Stimulated activated CD4-positive, alpha-beta T cell treated with anti-CD3 and anti-CD28 coated beads, Interleukin-4, amount 100 ng/mL, for 4 hours (primary cell): ENCODE measurements around the gene INPP5A.
"Not testable (repeated sequence)": the region's sequence is repeated elsewhere in the genome, so short reads cannot be mapped to it uniquely, and the experiment has no call there.

ENCODE experiments used
- DNase-seq, 2 experiments: peaks; one replicate each; pipeline ENCODE4 v3.0.0-alpha.2; 2020

Gene INPP5A

DNA sequence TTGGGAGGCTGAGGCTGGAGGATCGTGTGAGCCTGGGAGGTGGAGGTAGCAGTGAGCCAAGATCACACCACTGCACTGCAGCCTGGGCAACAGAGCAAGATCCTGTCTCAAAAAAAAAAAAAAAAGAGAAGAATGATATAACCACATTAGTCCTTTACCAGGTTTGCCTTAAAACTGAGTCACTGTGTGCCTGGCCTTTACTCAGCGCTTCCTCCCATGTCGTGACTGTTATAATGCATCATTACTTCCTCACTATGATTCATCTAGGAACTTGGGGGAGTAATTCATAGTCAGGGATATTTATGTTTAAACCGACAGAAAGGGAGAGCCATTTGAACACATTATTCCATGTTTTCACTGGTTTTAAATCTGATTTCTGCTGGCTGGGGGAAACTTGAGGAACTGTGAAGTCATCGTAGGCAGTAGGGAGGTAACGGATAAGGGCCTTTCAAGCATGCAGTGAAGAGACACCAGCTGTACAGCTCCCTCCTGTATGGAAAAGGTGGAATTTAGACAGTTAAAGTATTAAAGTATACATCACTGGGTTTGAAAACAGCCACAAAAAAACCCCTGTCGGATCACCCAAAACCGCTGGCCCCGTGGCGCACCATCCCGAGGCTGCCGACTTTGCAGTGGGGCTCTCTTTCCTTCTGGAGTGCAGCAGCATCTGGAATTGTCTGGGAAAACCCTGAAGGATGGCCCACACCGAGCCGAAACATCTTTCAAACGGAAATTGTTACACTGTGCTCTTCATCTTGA lies 128.5 kb downstream of the INPP5A start:
- DNase-seq, result peak in 1 of 2 experiments; percentile 22

DNA sequence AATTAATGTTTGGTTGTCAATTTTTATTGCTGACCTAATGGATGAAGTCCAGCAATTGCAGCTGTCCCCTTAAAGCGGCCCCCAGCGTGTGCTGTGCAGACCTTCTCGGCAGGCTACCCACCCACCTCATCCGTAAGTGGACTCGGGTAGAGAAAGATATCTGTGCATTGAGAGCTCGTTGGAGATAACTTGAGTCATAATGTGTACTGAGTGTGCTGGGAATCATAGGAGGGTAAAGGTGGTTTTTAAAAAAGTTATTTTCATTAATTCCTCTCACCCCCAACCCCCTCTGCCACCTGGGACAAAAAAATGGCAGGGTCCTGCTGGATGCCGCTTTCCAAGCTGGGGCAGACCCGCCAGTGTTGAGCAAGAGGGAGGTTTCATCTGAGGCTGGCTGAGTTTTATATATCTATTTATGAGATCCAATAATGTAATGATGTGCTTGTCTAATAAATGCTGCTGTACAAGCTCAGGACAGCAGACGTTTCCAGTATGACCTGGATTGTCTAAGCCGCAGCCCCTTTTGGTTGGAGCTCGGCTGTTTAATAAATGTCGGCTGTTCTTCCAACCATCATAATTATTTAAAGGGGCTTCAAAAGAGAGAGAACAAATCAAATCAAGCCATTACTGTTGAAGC lies 129.2 kb downstream of the INPP5A start:
- DNase-seq, result no peak

DNA sequence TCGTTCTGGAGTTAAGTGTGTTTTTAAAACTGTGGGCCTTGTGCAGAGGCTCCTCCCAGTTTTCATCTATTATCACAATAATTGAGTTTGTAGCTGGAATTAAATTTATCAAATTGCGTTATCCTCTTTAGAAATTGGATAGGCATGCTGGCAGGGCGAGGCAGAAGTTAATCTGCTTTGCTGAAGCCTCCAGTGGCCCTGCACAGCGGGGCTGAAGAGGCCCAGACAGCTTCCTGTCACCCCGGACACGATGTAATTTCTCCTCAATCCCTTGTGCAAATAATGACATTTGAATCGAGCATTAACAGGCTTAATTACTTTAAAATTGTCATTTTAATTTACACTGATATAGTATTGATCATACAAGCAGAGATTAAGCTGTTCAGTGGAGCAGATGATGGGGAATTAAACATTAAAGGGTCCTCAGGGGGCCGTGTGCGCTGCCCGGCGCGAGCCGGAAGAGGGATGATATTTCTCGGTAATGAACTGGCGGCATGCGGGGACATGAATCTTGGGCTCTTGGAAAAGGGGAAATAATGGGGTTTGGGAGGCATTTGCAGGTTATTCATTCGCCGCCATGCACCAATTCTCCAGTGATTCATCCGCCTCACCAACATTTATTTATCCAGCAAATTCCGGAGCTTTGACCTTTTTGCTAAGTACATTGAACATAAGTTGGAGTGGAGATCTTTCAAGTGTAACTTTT lies 129.9 kb downstream of the INPP5A start:
- no peak for DNase-seq

DNA sequence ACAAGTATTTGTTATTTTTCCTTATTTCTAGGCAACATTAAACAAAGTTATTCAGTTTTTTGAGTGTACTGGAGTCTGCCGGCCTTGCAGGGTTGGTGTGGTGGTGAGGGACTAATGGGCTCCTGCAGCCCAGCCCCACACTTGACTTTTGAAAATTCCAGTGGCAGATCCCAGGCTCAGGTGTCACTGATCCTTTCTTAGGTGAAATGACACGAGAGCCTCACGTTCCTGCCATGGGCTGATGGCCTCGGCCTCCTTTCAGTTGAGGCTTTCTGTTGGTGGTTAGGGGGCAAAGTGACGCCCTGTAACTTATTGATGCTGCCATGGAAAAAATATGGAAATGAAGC lies 130.4 kb downstream of the INPP5A start:
- no peak for DNase-seq

DNA sequence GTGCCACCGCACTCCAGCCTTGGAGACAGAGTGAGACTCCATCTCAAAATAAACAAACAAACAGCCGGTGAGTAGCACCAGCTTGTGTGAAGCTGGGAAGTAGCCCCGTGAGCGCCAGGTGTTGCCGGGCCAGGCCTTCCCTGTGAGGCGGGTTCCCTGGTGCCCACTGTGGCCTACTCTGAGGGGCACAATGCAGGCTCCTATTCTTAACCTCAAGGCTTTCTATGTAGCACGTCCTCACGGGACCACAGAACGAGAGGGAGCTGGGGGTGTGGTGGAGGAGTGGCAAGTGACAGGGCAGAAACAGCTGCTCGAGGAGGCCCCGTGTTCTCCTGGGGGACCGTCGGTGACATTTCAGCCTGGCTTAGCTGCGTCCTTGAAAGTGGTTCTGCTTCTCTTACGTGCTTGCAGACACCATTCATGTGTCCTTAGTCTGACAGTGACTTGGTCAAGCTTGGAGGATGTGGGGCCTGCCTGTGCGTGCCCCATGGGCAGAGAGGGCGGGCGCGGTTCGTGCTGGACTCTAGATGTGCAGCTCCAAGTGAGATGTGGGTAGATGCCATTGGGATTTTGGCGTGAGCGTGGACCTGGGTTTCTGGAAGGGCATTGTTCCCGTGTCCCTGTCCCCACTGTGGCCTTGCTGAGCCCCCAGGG lies 131.7 kb downstream of the INPP5A start:
- DNase-seq, result no peak

DNA sequence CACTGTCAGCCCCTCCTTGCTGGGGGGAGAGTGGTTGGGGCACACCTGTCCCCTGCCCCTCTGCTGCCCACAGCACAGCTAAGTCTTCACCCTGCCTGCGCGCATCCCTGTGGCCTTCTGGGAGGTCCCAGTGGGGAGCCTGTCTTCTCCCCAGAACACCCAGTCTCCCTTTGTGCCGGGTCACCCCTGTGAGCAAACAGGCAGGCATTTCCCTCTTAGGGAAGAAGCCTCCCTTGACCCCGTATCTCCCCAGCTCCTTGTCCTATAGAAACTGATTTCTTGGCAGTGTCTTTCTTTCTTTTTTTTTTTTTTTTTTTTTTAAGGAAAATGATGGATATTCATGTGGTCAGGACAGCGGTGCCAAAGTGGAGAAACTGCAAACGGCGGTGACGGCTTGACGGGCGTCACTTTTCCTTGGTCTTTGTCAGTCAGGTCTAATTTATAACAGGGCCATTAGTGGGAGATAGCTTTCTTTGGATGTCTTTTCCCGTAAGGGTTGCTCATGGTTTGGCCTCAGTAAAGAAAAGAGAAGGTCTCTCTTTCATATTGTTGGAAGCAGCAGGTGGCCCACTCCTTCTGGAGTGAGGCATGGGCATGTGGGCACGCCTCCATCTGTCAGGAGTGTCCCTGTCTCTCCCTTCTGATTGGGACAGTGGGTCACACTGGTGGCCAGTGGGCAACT lies 133.1 kb downstream of the INPP5A start:
- no peak for DNase-seq

DNA sequence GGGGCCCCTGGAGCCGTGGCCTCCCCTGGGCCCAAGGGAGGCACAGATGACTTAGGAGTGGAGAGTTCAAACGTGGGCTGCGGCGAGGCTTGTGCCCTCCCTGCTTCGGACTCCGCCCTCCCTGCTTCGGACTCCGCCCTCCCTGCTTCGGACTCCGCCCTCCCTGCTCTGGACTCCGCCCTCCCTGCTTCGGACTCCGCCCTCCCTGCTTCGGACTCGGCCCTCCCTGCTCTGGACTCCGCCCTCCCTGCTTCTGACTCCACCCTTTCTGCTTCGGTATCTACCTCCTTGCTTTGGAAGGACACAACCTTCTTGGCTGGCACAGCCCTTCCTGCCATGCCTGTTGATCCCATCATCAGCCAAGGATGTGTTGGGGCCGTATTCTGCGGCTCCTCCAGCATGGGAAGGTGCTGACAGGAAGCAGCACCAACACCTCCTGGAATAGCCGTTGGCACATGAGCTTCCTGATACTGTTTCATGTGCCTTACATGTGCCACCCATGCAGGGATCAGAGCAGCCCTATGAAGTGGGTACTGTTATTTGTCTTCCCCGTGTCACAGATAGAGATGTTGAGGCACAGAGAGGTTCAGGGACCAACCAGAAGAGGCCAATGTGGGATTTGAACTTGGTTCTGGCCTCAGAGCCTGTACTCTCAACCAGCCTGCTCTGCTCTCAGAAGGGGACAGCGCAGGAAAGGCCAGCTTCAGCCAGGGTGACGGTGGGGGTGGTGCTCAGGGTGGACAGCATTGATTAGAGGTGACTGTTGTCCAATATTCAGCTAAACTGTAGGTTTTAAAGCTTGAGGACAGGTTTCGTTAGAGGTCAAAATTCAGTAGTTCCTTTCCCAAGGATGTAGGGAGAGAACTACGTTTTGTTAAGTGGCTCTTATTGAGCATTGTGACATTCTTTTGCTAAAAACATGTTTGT lies 133.9 kb downstream of the INPP5A start:
- DNase-seq, result no peak

DNA sequence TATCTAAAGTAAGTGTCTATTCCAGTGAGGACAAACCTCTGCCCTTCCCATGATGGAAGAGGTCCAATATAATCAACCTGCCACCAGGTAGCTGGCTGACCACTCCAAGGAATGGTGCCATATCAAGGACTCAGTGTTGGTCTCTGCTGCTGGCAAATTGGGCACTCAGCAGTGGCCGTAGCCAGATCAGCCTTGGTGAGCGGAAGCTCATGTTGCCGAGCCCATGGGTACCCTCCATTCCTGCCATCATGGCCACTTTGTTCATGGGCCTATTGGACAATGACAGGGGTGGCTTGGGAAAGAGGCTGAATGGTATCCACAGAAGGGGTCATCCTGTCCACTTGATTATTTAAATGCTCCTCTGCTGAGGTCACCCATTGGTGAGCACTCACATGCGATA lies 136.2 kb downstream of the INPP5A start:
- DNase-seq, result not testable (repeated sequence)

DNA sequence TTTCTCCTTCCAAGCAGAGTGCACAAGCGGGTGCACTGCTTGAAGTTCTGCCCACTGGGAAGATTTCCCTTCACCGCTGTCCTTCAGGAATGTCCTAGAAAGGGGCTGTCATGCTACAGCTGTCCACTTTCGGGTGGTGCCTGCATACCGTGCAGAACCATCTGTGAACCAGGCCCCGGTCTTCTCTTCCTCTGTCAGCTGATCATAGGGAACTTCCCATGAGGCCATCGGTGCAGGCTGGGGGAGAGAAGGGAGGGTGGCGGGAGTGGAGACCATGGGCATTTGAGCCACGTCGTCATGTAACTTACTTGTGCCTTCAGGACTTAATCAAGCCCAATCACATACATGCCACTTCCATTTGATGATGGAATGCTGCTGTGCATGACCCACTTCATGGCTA lies 136.7 kb downstream of the INPP5A start:
- DNase-seq, result no peak

DNA sequence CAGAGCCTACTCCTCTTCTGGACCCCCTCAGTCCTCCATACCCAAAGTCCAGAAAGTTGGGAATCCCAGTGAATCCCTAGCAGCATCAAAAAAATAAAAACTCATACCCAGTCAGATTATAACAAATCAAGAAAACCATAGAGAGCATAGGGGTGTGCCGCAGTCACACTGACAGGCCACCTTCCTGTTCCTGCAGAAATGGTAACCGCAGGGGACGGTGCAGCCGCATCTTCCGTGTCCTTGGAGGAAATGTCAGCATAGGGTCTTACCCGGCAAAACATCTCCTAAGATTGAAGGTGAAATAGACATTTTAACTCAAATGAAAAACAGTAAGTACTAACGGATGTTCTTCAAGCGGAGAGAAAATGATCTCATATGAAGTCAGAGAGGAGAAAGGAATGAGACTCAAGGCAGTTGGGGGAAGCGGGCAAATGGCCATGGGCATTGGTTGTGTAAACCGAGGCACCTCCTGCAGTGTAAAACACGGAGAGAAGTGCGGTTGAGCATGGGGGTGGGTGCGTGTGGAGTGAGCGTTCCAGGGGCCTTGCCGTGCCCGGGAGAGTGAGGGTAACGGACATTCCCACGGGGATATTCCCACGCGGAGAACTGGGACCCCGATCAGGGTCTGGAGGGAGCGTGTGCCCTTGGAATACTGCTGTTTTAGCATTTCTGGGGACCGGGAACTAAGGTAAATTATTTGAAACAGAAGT lies 137.6 kb downstream of the INPP5A start:
- no peak for DNase-seq

DNA sequence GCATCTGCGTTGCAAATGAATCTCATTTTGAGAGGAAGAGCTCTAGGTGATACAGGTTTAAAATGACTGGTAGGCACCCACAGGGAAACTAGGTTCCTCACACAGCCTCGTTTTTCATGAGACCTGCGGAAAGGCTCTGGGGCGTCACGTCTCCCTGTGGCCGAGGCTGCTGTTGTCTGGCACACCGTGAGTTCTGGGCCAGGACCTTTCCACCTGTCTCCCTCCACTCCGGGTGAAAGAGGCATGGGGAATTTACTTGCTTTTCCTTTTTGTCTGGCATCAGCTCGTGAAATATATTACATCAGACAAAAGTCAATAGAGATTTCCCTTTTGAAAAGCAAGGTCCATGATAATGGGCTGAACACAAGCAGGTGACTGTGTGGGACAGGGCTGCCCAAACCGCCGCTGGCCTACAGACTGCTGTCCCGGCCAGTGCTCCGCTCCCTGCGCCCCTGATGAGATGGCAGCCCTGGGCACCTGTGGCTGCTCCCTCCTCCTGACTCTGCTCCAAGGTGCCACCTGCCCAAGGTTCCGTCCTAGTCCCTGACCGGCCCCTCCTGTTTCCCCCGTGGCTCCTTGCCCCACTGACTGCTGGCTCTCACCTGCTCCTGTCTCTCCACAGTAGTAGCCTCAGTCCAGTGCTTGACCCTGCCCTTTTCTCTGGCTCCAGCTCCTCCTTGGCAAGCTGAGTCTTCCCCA lies 138.8 kb downstream of the INPP5A start:
- no peak for DNase-seq

DNA sequence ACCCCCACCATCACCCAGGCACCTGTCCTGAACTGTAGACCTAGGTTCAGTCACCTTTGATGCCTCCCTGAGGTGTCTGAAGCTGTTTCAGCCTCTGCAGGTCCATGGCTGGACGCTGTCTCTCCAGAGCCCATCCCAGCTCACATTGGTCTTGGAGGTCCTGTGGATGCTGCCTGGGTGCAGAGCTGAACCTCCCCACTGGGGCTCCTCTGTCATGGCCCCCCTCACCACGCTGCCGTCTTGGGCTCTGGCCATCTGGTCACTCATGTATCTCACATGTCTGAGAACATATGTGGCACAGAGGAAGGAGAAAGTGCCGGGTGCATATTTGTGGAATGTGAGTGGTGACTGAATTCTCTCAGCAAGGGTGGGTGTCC lies 139.5 kb downstream of the INPP5A start:
- no peak for DNase-seq

DNA sequence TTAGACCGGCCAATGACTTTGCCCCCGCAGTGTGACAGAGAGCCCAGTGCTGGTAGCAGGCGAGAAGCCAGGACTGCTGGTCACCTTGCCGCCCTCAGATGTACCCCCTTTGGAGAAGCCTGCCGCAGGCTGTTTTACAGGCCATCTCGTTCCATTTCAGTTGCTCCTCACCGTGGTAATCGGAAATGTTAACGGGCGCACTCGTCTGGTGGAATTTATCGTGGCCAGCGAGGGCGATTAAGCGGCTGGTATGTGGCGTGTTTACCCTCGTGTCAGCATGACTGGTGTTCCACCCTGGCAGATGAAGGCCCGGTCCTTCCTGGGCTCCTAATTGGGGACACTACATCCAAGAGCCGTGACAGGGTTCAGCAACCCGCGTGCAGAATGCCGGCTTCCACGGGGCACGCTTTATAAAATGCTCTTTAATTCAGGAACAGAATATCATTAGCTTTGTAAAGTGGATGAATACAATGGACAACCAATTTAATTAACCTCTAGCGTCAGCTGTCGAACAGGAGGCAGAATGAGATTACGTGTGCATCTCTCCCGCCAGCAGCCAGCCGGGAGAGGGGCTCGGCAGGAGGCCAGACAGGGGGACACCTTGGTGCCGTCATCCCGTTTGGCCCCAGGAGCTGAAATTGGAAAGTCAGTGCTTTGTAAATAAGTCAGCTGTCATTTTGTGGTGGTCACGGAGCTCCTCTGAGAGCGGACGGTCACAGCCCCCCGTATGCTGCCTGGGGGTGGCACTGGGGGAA lies 140.1 kb downstream of the INPP5A start:
- no peak for DNase-seq

DNA sequence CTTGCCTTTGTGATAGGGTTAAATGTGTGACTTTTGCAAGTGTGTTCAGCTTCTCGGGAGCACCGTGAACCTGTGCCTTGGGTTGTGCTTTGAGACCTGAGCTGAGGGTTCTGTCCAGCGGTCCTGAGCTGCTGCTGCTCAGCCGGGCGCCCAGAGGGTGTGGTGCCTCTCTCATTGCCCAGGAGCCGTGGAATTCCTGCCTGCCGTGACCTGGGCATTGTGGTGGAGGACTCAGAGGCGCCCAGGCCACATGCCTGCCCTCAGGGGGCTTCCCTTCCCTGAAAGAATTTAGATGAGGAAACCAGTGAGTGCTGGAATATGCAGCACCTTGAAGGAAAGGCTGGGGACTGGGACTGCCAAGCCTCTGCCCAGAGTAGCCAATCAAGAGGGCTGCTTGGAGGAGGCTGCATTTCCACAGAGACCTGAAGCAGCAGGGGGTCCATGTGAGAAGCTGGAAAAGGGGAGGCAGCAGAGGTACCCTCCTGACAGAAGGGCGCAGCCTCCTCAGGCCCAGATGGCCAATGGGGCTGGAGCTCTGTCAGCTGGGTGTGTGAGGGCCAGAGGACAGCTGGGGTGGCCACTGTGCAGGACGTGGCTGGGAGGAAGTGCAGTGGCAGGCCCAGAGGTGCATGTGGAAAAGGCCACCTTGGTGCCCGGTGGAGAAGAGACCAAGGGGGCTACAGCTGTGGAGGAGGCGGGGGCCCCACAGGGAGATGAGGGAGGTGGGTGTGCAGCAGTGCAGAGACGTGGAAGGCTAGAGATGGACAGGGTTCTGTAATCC lies 141.0 kb downstream of the INPP5A start:
- DNase-seq, result no peak

DNA sequence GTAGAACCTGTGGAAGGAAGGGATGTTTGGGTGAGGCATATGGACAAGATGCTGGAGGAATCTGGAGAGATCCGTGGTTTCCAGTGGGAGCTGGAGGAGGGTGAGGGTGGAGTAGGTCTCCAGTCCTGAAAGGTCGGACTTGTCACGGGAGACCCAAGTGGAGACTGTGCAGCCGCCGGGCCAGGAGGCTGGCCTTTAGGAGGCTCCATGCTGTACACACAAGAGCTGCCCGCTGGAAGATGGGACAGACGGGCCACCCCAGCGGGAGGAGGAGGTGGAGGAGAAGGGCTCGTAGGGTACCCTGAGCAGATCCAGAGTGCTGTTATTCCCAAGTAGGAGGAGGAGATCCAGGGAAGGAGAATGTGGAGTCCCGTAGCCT lies 141.6 kb downstream of the INPP5A start:
- no peak for DNase-seq

DNA sequence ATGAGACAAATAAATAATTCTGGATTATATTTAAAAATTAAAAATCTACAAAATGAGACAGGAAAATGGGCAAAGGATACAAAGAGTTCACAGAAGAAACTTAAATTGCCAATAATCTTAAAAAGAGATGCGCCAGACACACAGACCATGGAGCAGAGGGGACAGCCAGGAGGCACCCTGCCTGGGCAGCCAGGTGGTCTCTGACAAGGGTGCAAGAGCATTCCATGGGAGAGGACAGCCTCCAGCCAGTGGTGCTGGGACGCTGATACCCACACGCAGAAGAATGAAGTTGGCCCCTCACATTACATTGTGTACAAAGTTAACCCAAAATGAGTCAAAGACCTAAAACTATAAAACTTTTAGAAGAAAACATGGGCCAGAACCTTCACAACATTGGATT lies 142.1 kb downstream of the INPP5A start:
- DNase-seq, result no peak

DNA sequence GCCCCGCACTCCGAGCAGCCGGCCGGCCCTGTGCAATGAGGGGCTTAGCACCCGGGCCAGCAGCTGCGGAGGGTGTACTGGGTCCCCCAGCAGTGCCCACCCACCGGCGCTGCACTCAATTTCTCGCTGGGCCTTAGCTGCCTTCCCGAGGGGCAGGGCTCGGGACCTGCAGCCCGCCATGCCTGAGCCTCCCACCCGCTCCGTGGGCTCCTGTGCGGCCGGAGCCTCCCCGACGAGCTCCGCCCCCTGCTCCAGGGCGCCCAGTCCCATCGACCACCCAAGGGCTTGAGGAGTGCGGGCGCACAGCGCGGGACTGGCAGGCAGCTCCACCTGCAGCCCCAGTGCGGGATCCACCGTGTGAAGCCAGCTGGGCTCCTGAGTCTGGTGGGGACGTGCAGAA lies 143.2 kb downstream of the INPP5A start:
- DNase-seq, result not testable (repeated sequence)

DNA sequence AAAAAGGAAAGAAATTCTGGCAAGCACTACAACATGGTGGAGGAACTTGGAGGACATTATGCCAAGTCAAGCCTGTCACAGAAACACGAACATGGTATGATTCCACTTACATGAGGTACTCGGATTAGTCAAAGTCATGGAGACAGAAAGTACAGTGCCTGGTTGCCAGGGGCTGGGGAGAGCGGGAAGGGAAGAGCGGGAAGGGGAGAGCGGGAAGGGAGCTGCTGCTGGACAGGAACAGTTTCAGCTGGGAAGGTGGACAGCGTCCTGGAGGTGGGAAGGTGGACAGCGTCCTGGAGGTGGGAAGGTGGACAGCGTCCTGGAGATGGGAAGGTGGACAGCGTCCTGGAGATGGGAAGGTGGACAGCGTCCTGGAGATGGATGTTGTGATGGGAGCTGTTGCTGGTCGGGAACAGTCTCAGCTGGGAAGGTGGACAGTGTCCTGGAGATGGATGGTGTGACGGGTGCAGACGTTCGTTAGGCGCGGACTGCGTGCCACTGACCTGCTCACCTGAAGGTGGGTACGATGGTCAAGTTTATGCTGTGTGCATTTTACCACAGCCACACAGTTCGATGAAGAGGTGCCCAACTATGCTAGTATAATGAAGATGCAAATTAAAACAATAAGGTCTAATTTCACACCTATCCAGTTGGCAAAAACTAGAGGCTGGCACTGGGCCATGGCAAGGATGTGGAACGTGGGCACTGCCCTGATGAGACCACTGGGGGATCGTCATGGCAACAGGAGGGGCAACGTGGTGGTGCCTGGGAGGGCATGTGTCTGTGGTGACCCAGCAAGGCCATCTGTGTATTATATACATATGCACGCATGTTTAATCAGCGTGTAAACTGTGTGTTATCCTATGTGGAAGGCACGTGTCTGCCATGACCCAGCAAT lies 144.5 kb downstream of the INPP5A start:
- DNase-seq, result no peak
